GM10847 (cell line): Measurements from ENCODE around the gene COL23A1.

Experiments used
- POLR2A ChIP-seq: IDR thresholded peaks from 2 replicates; pipeline ENCODE4 v1.6.1; 2011; ENCODE audit not compliant: insufficient read length; ENCODE audit errors: extremely low read depth

The COL23A1 gene

GRCh38 chr5:178199581-178200434, 390.4 kb downstream of the COL23A1 start:
- no peak for TF ChIP-seq POLR2A

GRCh38 chr5:178198706-178199105, 391.5 kb downstream of the COL23A1 start:
- no peak for TF ChIP-seq POLR2A

GRCh38 chr5:178196986-178197385, 393.2 kb downstream of the COL23A1 start:
- no peak for TF ChIP-seq POLR2A

GRCh38 chr5:178196281-178196812, 393.8 kb downstream of the COL23A1 start:
- TF ChIP-seq POLR2A, result no peak

- TF ChIP-seq POLR2A, result no peak
These were observed 396.2 kb downstream of the COL23A1 start for GRCh38 chr5:178194026-178194425.

GRCh38 chr5:178193251-178193809, 396.9 kb downstream of the COL23A1 start:
- TF ChIP-seq POLR2A, result no peak

- no peak for TF ChIP-seq POLR2A
These were observed 397.4 kb downstream of the COL23A1 start for GRCh38 chr5:178192787-178193186.

- no peak for TF ChIP-seq POLR2A
These were observed 397.9 kb downstream of the COL23A1 start for GRCh38 chr5:178192244-178192643.

- TF ChIP-seq POLR2A, result no peak
These were observed 398.5 kb downstream of the COL23A1 start for GRCh38 chr5:178191661-178192060.

- TF ChIP-seq POLR2A, result no peak
These were observed 400.8 kb downstream of the COL23A1 start for GRCh38 chr5:178189433-178189832.
